Esophagus squamous epithelium (tissue), 4 donors: ENCODE results near the gene GNPTAB.

Experiments used
- POLR2A ChIP-seq, 4 donors: fragments of 450-650 bp; IDR thresholded peaks; one replicate each; pipeline ENCODE4 v1.6.1; 2017; ENCODE audit warnings: antibody characterized with exemption in 4 of 4, mild to moderate bottlenecking in 4 of 4, moderate library complexity in 3 of 4
- TF ChIP-seq, protein P1 (sequence below), 6 experiments: fragments of 450-650 bp in 4 of 6; fragments of 200-600 bp in 2 of 6; sonication (generic) in 2 of 6; IDR thresholded peaks; one replicate each; pipeline ENCODE4 v1.5.1; 2016 to 2019; ENCODE audit warnings: antibody characterized with exemption in 6 of 6, mild to moderate bottlenecking in 4 of 6, moderate library complexity in 4 of 6

- TF ChIP-seq POLR2A (IDR thresholded peaks at IDR 0.05): no peak
- TF ChIP-seq, protein P1, sequence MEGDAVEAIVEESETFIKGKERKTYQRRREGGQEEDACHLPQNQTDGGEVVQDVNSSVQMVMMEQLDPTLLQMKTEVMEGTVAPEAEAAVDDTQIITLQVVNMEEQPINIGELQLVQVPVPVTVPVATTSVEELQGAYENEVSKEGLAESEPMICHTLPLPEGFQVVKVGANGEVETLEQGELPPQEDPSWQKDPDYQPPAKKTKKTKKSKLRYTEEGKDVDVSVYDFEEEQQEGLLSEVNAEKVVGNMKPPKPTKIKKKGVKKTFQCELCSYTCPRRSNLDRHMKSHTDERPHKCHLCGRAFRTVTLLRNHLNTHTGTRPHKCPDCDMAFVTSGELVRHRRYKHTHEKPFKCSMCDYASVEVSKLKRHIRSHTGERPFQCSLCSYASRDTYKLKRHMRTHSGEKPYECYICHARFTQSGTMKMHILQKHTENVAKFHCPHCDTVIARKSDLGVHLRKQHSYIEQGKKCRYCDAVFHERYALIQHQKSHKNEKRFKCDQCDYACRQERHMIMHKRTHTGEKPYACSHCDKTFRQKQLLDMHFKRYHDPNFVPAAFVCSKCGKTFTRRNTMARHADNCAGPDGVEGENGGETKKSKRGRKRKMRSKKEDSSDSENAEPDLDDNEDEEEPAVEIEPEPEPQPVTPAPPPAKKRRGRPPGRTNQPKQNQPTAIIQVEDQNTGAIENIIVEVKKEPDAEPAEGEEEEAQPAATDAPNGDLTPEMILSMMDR (IDR thresholded peaks at IDR 0.05): no peak
Measured at GRCh38 chr12:101795786-101796185, 35.0 kb downstream of the GNPTAB start.
